Astrocyte (in vitro differentiated cells and primary cell): Measurements from ENCODE around the gene EDIL3.

Source experiments
- CTCF ChIP-seq: IDR thresholded peaks from 2 replicates; pipeline ENCODE4 v1.5.1; 2011; ENCODE audit warnings: low read depth, mild to moderate bottlenecking, inconsistent platforms, low read length, moderate library complexity; ENCODE audit not compliant: insufficient read depth
- EZH2 ChIP-seq: IDR thresholded peaks from 2 replicates; pipeline ENCODE4 v1.6.1; 2012; ENCODE audit warnings: mild to moderate bottlenecking, low read length, inconsistent platforms; ENCODE audit not compliant: insufficient read depth

GRCh38 chr5:84273517-84273883, 111.2 kb downstream of the EDIL3 start:
- no peak for TF ChIP-seq CTCF
- TF ChIP-seq EZH2 = no peak
